SU-DHL-6 (cell line): ENCODE data around the gene YES1.

ENCODE experiments used
- EZH2phosphoT487 ChIP-seq: fragments of 200-600 bp; sonication (generic), shearing (Covaris generic); conservative IDR thresholded peaks from 2 replicates; pipeline ENCODE4 v1.6.1; 2018; ENCODE audit warnings: mild to moderate bottlenecking, antibody characterized with exemption, low read length, moderate library complexity, mixed read lengths
- TF ChIP-seq, protein P1 (sequence below): fragments of 200-600 bp; sonication (generic); IDR thresholded peaks from one replicate; pipeline ENCODE4 v1.5.1; 2017; ENCODE audit warnings: antibody characterized with exemption, mild to moderate bottlenecking, low read length, moderate library complexity; ENCODE audit not compliant: insufficient read depth, poor library complexity, severe bottlenecking

DNA sequence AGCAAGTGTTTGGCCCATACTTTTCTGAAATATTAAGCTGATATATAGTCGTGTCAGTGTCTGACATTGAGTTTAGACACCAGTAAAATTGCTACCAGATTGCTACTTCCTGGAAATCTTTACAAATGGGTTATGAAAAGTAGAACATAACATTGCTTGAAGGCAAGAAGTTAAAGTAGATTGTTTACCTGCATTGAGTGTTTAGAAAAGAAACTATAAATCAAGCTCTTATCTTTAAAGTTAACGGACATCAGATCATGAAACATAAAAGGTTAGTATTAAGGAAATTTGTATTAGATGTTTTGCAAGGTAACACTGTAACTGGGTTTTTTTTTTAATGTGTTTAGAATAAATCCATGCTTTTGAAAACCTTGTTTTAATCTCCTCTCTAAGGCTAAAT lies 4.8 kb upstream of the YES1 start:
- TF ChIP-seq, protein P1, sequence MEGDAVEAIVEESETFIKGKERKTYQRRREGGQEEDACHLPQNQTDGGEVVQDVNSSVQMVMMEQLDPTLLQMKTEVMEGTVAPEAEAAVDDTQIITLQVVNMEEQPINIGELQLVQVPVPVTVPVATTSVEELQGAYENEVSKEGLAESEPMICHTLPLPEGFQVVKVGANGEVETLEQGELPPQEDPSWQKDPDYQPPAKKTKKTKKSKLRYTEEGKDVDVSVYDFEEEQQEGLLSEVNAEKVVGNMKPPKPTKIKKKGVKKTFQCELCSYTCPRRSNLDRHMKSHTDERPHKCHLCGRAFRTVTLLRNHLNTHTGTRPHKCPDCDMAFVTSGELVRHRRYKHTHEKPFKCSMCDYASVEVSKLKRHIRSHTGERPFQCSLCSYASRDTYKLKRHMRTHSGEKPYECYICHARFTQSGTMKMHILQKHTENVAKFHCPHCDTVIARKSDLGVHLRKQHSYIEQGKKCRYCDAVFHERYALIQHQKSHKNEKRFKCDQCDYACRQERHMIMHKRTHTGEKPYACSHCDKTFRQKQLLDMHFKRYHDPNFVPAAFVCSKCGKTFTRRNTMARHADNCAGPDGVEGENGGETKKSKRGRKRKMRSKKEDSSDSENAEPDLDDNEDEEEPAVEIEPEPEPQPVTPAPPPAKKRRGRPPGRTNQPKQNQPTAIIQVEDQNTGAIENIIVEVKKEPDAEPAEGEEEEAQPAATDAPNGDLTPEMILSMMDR, result no peak
- no peak for TF ChIP-seq EZH2phosphoT487
